DMS79 (cell line): Measurements from ENCODE around the gene ANKS4B.
"Not testable (repeated sequence)": the region's sequence is repeated elsewhere in the genome, so short reads cannot be mapped to it uniquely, and the experiment has no call there.

Experiments
- DNase-seq: peaks from one replicate; lab custom pipeline; 2025; lab: John Stamatoyannopoulos, UW

The ANKS4B gene

GRCh38 chr16:21219551-21219950 is 13.9 kb upstream of the ANKS4B start:
- DNase-seq: no peak

DNA sequence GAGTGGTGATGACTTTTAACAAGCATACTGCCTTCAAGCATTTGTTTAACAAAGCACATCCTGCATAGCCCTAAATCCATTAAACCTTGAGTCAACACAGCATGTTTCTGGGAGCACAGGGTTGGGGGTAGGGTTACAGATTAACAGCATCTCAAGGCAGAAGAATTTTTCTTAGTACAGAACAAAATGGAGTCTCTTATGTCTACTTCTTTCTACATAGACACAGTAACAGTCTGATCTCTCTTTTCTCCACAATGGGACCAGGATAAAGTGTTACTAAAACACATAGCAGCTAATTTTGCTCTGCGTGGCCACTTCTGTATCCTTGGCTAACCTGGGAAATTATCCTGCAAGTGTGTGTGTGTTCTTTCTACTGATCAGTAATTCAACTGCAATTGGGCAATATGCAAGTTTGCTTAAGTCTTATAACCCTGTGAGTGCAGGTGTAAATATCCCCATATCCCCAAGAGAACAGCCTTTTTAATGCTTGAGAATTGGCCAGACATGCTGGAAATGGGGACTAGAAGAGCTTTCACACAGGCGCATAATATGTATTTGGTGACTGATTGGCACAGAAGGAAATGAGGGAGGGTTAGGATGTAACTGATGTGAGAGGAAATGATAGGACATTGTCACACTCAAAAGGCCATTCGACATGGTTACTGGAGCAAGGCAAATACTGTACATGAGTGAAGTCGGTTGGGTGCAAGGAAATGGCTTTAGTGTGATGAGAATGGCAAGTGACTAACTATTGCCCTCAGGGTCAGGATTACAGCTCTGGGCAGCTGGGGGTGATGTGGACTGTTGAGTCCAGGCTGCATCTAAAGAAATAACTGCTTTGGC is 10.8 kb upstream of the ANKS4B start:
- DNase-seq: no peak

DNA sequence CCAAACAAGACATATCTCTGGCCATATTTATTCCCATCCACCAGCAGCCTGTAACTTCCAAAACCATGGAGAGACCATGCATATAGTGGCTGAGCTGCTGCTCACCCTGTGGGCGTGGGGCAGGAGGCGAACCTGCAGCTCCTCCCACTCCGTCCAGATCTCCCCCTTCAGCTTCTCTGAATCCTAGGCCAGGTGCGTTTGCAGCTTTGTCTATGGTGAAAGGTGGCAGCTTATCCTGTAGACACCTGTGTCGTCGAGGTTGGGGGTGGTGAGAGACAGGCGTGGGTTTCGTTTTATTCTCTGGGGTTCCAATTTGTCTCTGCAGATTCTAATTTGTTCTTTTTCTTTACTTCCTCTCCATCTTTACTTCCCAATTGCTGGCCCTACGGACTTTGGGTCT is 9.7 kb upstream of the ANKS4B start:
- no peak for DNase-seq

- DNase-seq: no peak
Measured at GRCh38 chr16:21224800-21225199, 8.7 kb upstream of the ANKS4B start.

- DNase-seq: no peak
Measured at GRCh38 chr16:21226749-21227148, 6.8 kb upstream of the ANKS4B start.

DNA sequence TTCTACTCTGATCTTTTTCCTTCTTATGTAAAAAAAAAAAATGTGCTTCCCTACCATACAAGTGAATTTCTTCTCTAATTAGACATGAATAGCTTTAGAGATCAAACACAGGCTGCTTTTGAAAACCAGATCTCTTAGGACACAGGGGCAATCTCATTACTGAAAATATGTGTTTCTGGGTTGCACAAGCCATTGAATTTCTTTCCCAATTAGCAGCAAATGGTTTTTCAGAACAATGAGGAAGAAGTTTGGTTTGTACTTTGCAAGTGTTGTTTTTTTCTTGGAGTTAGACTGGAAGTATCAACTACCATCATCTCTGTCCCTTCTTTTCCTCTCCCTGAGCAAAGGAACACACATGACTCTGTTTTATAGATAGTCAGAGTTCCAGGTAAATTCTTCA is 5.6 kb upstream of the ANKS4B start:
- no peak for DNase-seq

DNA sequence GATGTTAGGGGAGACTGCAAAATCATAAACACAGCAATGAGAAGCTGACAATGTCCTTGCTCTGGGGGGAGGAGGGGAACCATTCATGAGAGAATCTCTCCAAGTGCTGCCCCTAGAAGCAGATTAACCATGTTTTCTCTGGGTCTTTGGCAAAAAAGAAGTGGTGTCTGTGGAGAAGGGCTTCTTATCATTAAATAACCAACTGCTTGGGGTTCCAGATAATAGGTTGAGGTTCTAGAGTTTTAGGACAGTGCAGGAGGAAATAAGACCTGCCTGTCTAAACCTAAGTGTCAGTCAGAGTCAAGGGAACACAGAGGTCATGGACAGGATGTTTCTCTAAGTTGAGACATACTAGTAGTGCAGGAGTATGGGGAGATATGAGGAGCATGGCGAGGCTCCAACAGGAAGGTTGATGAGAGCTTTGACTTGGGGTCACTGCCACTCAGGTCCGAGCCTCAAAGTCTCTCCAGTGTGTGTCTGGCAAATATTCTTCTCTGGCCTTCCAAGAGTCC is 5.1 kb upstream of the ANKS4B start:
- no peak for DNase-seq

- DNase-seq: no peak
Measured at GRCh38 chr16:21233045-21233520, 416 bp upstream of the ANKS4B start.

GRCh38 chr16:21235199-21235585 is 1.7 kb downstream of the ANKS4B start:
- no peak for DNase-seq

DNA sequence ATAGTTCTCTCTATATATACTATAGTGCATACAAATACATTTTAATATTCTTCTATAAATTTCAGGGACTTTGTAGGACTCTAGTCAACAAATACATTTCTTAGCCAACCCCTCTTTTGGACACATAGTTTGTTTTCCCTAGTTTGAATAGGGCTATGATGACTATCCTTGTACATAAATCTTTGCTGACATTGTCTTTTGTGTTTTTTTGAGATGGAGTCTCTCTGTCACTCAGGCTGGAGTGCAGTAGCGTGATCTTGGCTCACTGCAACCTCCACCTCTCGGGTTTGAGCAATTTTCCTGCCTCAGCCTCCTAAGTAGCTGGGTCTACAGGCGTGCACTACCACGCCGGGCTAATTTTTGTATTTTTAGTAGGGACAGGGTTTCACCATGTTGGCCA is 3.3 kb downstream of the ANKS4B start:
- DNase-seq: no peak

GRCh38 chr16:21239646-21240045 is 6.1 kb downstream of the ANKS4B start:
- DNase-seq: no peak

GRCh38 chr16:21242756-21243155 is 9.3 kb downstream of the ANKS4B start:
- no peak for DNase-seq

GRCh38 chr16:21244518-21245215 is 11.2 kb downstream of the ANKS4B start:
- no peak for DNase-seq

- DNase-seq: not testable (repeated sequence)
Measured at GRCh38 chr16:21248179-21248578, 14.7 kb downstream of the ANKS4B start.

- DNase-seq: no peak
Measured at GRCh38 chr16:21250072-21250923, 16.8 kb downstream of the ANKS4B start.

DNA sequence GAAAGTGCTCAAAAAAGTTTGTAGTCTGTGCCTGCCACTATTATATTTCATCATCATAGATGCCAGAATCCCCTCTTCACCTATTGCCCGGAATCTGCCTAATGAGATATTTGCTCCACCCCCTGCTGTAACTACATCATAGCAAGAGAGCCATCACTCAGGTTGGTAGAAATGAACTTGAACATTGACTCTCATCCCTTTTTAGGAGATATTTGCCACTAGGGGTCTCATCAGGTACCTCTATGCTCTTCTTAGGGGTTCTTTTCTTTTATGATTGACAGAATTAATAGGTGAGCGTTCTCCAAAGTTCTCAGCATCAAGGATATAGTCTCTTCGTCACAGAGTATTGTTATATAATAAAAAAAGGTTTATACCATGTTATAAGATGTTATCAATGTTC is 20.0 kb downstream of the ANKS4B start:
- no peak for DNase-seq

DNA sequence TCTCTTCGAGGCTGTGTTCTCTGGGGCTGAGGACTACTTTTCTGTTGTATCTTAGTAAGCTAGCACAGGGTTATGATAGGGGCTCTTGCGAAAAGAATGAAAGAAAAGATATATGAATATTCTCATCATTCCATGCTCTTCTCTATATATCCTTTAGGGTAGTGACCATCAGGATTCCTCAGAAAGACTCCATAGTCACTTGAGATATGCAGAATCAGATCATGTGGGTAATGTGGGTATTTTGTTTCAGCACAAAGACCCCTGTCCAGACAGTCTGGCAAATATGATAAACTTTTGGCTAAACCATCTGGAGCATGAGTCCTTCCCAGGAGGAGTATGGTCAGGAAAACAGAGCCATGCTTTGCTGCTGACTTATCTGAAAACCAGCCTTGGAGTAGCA is 23.1 kb downstream of the ANKS4B start:
- no peak for DNase-seq

DNA sequence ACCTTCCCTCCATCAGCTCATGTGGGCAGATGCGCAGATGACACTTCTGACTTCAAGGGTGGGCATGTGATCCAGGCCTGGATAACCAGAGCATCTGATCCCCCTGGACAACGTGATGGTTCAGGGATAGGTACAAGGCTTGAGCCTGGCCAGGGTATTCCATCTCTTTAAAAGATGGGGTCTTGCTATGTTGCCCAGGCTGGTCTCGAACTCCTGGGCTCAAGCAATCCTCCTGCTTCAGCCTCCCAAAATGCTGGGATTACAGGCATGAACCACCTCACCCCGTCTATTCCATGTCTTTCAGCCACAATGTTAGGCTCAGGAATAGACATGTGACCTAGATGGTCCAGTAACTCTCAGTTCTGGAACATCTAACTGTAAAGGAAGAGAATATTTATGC is 23.8 kb downstream of the ANKS4B start:
- no peak for DNase-seq

DNA sequence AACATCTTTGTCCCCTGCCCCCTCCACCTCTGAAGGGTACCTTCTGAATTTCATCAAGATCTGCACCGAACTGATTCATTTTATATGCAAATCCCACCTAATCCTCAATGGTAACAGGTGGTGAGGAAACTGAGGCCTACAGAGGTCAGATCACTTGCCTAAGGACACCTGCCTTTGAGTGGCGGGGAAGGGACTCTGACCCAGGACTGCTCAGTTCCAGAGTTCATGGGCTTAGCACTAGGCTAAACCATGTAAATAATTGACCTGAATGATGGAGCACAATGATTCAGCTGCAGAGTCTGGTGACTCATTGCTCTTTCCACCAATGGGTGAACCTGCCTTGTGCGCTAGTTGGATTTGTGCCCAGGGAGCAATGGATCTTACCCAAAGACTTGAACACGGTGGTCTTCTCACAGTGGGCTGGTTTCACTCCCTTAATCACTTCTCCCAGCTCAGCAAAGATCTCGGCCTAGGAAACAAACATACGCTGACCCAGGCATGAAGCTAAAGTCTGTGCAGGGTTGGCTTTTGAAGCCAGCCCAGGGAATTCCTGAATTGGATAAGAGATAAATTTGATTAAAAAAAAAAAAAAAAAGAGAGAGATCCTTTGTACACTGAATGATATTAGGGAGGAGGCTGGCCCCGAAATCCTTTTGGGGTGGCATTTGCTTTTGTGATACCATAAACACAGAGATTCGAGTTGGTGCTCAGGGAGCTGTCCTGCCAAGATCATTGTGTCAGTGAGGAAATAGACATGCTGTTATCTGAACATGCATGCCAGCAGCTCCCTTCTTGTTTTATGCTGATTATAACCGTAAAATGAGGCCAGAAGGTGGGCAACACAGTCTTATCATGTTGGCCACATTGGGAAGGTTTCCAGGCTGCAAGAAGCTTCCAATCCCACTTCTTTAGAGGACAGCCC is 27.6 kb downstream of the ANKS4B start:
- no peak for DNase-seq

DNA sequence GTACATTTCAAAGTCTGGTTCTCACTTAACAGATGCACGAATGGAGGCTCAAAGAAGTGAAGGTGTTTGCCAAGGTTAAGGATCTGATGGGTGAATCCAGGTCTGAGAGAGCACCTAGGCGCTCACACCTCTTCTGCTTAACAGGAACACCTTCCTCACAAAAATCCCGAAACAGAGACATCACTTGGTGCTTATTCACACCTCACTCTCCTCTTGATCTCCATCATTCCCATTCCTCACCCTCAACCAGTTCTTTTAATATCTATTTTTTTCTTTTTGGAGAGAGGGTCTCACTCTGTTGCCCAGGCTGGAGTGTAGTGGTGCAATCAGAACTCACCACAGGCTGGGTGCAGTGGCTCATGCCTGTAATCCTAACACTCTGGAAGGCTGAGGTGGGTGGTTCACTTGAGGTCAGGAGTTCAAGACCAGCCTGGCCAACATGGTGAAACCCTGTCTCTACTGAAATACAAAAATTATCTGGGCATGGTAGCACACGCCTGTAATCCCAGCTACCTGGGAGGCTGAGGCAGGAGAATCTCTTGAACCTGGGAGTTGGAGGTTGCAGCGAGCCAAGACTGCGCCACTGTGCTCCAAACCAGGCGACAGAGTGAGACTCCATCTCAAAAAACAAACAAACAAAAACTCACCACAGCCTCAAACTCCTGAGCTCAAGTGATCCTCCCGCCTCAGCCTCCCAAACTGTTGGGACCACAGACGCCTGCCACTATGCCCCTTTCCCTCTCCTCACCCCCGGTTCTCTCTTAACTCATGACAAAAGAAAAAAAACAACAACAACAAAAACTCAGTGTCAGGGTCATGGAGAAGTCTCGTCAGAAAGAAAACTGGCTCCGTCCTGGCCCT is 29.5 kb downstream of the ANKS4B start:
- DNase-seq: no peak
